ENCODE results near the gene COL27A1.
"Not testable (repeated sequence)": the region's sequence is repeated elsewhere in the genome, so short reads cannot be mapped to it uniquely, and the experiment has no call there.

Gene COL27A1

GRCh38 chr9:114187827-114188226 is 32.5 kb downstream of the COL27A1 start:
- TF ChIP-seq, protein P1, sequence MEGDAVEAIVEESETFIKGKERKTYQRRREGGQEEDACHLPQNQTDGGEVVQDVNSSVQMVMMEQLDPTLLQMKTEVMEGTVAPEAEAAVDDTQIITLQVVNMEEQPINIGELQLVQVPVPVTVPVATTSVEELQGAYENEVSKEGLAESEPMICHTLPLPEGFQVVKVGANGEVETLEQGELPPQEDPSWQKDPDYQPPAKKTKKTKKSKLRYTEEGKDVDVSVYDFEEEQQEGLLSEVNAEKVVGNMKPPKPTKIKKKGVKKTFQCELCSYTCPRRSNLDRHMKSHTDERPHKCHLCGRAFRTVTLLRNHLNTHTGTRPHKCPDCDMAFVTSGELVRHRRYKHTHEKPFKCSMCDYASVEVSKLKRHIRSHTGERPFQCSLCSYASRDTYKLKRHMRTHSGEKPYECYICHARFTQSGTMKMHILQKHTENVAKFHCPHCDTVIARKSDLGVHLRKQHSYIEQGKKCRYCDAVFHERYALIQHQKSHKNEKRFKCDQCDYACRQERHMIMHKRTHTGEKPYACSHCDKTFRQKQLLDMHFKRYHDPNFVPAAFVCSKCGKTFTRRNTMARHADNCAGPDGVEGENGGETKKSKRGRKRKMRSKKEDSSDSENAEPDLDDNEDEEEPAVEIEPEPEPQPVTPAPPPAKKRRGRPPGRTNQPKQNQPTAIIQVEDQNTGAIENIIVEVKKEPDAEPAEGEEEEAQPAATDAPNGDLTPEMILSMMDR (IDR thresholded peaks at IDR 0.05; ENCODE audit: low read depth, low read length), result no peak
- TF ChIP-seq MAX (IDR thresholded peaks at IDR 0.05; ENCODE audit: low read depth, low read length) (no peak), POLR2A (IDR thresholded peaks at IDR 0.05; ENCODE audit: extremely low read depth, insufficient read length) (no peak), MYC (IDR thresholded peaks at IDR 0.05; ENCODE audit: low read depth, low read length) (no peak)
- DNase-seq (ENCODE audit: low read depth), result no peak
- no peak overlapping the region for H3K4me3 ChIP-seq (ENCODE audit: low read depth, low read length)

- DNase-seq (ENCODE audit: low read depth), result no peak
- TF ChIP-seq, protein P1 (IDR thresholded peaks at IDR 0.05; ENCODE audit: low read depth, low read length), result no peak
- TF ChIP-seq POLR2A (IDR thresholded peaks at IDR 0.05; ENCODE audit: extremely low read depth, insufficient read length) (no peak), MYC (IDR thresholded peaks at IDR 0.05; ENCODE audit: low read depth, low read length) (no peak), MAX (IDR thresholded peaks at IDR 0.05; ENCODE audit: low read depth, low read length) (no peak)
- no peak overlapping the region for H3K4me3 ChIP-seq (ENCODE audit: low read depth, low read length)
Observed at GRCh38 chr9:114189823-114190562, 34.7 kb downstream of the COL27A1 start.

- H3K4me3 ChIP-seq (ENCODE audit: low read depth, low read length), result no peak overlapping the region
- no peak for DNase-seq (ENCODE audit: low read depth)
- TF ChIP-seq, protein P1 (IDR thresholded peaks at IDR 0.05; ENCODE audit: low read depth, low read length), result no peak
- TF ChIP-seq MAX (IDR thresholded peaks at IDR 0.05; ENCODE audit: low read depth, low read length) (no peak), POLR2A (IDR thresholded peaks at IDR 0.05; ENCODE audit: extremely low read depth, insufficient read length) (no peak), MYC (IDR thresholded peaks at IDR 0.05; ENCODE audit: low read depth, low read length) (no peak)
Observed at GRCh38 chr9:114190563-114190905, 35.2 kb downstream of the COL27A1 start.

DNA sequence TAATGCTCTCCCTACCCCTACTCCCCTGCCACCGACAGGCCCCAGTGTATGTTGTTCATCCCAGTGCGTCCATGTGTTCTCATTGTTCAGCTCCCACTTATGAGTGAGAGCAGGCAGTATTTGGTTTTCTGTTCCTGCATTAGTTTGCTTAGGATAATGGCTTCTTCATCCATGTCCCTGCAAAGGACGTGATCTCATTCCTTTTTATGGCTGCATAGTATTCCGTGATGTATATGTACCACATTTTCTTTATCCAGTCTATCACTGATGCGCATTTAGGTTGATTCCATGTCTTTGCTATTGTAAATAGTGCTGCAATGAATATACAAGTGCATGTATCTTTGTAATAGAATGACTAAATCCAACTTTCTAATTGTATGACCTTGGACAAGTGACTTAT is 36.1 kb downstream of the COL27A1 start:
- DNase-seq (ENCODE audit: low read depth); H3K4me3 ChIP-seq (ENCODE audit: low read depth, low read length): not testable (repeated sequence)

- no peak for DNase-seq (ENCODE audit: low read depth)
- TF ChIP-seq POLR2A (IDR thresholded peaks at IDR 0.05; ENCODE audit: extremely low read depth, insufficient read length) (no peak), MAX (IDR thresholded peaks at IDR 0.05; ENCODE audit: low read depth, low read length) (no peak), MYC (IDR thresholded peaks at IDR 0.05; ENCODE audit: low read depth, low read length) (no peak)
- TF ChIP-seq, protein P1 (IDR thresholded peaks at IDR 0.05; ENCODE audit: low read depth, low read length), result no peak
- H3K4me3 ChIP-seq (ENCODE audit: low read depth, low read length), result no peak overlapping the region
Observed at GRCh38 chr9:114192539-114192938, 37.2 kb downstream of the COL27A1 start.

DNA sequence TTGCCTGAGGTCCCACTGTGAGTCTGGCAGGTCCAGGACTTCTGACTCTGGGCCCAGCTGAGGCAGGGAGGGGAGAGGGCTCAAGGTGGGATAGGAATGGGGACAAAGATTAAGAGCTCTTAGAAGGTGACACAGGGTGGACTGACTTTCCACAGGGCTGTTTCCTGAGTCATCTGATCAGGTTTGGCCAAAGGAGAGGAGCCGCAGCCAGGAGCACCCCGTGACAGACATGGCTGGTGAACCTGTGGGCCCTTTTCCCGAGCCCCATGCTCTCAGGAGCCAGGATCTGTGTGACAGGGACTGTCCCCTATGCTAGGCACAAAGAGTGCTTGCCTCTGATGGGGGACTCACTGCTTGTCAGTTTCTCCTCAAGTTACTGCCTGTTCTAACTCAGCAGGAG is 37.8 kb downstream of the COL27A1 start:
- no peak for DNase-seq (ENCODE audit: low read depth)
- TF ChIP-seq POLR2A (IDR thresholded peaks at IDR 0.05; ENCODE audit: extremely low read depth, insufficient read length) (no peak), MAX (IDR thresholded peaks at IDR 0.05; ENCODE audit: low read depth, low read length) (no peak), MYC (IDR thresholded peaks at IDR 0.05; ENCODE audit: low read depth, low read length) (no peak)
- TF ChIP-seq, protein P1 (IDR thresholded peaks at IDR 0.05; ENCODE audit: low read depth, low read length), result no peak
- no peak overlapping the region for H3K4me3 ChIP-seq (ENCODE audit: low read depth, low read length)

Measured in NB4 (cell line).